Stimulated activated CD4-positive, alpha-beta T cell treated with anti-CD3 and anti-CD28 coated beads, Interleukin-15, amount 100 ng/mL, for 1 hour (primary cell): ENCODE measurements around the gene EIF3M.
A peak's percentile ranks its signal among the peaks of the same experiment; 100 is the strongest.

Source experiments
- DNase-seq, 2 donors: peaks; one replicate each; pipeline ENCODE4 v3.0.0-alpha.2; 2020; ENCODE audit warnings: low read depth in 1 of 2, low spot score in 1 of 2

The EIF3M gene

DNA sequence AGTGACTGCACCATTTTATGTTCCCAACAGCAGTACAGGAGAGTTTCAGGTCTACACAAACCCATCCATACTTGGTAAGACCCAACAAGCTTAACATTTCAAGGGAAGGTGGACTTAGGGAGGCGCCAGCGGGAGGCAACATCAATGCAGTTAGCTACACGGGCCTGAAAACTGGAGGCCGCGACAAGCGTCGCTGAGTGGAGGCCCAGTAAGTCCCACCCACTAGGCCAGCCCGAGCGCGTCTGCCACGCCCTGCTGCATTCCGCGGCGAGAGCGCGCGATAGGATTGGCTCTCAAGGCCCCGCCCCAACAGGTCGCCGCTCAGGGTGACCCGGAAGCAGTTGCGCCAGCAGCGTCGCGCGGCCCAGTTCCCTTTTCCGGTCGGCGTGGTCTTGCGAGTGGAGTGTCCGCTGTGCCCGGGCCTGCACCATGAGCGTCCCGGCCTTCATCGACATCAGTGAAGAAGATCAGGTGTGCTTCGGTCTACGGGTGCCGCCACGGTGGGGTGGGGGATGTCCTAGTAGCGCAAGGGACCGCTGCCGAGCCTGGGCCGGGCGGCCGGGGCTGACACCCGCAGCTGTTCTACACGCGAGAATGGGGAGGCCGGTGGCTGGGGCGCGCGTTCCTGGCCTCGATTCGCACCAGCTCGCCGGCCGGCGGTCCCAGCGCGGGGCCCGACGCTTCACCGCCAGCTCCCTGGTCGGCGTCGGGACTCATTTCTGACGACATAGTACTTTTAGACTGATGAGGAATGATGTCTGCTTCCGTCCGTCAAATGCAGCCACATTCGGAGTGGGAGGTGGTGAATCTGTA lies at the start of gene EIF3M:
TSS of gene EIF3M (plus strand) at position 373 of the 813 bp plus-strand sequence. CDS start at position 430, 57 bp downstream.
- DNase-seq, result peak; percentile 89 to 93

DNA sequence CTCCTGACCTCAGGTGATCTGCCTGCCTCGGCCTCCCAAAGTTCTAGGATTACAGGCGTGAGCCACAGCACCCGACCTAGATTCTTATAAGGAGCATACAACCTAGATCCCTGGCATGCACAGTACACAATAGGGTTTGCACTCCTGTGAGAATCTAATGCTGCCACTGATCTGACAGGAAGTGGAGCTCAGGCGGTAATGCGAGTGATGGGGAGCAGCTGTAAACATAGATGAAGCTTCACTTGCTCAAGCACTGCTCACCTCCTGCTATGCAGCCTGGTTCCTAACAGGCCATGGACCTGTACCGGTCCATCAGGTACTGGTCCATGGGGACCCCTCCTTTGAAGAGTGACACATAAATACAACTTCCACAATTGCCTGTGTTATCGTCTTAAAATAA lies 44.8 kb upstream of the EIF3M start:
- no peak for DNase-seq

DNA sequence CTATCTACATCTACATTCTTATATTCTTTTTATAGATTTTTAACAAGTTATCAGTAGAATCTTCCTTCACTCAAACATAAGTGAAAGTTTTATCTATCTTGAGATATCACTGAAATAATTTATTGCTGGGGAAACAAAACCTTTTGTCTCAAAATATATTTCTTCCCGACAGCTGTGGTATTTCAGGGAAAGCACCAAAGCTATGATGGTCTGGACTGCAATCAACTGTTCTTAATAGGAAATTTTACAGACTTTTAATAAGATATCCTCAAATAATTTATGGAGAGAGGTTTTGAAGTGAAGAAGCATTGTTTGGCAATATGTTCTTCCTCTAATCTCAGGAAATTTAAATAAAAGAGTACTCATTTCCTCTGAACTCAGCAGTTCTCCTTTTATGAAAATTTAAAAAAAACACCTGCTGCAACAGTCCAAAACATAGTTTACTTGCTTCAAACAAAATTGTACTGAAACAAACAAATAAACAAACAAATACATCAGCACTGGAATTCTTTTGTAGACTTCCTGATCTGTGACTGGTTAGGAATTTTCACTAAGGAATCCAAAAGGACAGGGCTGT lies 33.9 kb upstream of the EIF3M start:
- DNase-seq, result no peak

DNA sequence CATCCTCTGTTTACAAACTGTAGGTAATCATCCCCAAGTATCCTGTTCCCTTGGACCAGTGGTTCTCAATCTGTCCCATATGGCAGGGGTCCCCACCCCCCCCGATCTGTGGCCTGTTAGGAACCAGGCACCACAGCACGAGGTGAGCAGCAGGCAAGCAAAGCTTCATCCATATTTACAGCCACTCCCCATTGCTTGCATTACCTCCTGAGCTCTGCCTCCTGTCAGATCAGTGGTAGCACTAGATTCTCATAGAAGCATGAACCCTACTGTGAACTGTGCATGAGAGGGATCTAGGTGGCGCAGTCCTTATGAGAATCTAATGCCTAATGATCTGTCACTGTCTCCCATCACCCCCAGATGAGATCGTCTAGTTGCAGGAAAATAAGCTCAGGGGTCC lies 33.4 kb upstream of the EIF3M start:
- DNase-seq, result no peak

DNA sequence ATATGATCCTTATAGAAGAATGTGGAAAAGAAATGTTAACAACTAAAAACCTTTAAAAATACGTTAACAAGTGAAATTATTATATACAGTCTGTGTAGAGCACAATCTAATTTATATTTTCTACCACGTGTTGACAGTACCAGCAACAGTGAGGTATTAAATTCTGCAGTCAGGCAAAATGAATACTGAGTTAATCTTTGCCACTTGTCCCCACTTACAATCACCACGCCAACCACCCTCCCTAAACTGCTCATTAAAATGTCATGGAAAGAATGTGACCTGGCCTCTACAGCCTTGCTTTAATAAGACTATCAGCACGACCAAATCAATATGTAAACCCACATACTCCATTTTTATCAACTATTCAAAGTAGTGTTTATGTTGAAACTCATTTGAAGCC lies 28.5 kb upstream of the EIF3M start:
- DNase-seq, result no peak

DNA sequence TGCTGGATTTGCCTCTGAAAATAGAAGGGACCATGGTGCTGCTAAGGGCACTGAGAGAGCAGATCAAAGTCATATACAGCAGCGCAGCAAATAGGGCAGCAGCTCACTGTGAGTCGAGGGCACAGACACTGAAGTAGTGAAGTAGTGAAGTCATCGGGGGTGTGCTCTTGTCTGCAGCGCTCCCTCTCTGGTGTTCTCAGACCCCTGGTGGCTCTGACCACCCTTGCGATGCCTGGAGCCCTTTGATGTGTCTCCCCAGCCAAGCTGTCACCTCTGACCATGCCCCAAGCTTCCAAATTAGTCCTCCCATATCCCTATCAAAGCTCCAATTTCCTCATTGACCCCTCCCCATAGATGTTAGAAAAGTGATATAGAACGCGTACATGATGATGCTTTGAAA lies 27.7 kb upstream of the EIF3M start:
- DNase-seq, result no peak

DNA sequence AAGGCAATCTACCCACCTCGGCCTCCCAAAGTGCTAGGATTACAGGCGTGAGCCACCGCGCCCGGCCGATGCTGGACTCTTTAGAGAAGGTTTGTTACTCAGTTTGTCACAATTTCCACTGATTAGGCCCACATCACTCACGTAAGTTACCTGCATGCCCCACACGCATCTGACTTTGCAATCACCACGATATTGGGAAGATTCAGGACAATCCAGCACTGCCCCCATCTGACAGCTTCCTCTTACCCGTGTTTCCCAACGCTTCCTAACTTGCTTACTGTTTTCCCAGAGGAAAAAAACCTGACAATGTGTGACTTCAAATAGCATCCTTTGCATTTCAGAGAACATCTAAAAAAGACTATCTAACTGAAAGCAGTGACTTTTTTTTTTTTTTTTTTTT lies 21.8 kb upstream of the EIF3M start:
- no peak for DNase-seq

DNA sequence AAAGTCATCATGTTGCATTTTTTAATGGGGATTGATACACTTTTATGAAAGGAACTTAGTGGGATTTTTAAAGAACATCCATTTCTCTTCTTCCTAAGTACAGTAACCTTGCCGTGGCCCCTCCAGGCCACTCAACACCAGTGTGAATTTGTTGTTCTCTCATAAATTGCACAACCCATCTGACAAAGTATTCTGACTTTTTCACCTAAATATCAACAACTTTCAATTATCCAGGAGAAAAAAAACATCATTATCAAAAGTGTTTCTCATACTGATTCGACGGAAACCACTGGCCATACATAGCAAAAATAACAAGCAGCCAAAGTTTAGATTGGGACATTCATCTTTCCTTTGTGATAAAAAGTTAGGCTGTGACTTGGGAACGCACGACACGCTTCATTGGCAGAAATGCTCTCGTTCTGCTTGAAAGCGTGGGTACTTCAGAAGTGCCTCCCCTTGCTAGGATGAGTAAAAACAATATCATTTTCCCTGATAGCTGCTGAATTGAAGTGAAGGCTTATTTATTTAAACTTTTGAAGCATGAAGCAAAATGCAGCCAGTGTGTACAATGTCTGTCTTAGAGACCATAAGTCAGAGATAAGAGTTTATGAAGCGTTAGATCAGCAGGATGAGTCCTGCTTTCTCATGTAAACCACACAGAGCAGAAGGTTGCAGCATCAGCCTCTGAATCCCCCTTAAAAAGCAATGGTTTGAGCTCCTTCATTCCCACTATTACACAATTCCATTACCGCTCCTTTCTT lies 20.6 kb upstream of the EIF3M start:
- no peak for DNase-seq

DNA sequence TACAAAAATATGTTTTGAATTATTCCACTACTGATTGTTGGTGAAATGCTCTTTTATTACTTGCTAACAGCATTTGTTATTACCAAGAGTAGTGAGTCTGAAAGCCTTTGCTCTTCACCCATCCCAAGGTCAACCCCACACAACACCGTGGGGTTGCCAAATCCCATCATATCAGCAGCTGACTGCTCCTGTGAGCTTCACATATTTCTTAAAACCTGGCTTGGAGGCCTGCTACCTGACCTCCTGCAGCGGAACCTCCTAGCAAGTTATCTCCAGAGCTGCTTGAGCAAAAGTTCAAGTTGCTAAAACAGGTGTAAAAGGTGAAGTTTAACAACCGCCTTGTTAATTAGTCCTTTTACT lies 20.1 kb upstream of the EIF3M start:
- DNase-seq, result no peak

DNA sequence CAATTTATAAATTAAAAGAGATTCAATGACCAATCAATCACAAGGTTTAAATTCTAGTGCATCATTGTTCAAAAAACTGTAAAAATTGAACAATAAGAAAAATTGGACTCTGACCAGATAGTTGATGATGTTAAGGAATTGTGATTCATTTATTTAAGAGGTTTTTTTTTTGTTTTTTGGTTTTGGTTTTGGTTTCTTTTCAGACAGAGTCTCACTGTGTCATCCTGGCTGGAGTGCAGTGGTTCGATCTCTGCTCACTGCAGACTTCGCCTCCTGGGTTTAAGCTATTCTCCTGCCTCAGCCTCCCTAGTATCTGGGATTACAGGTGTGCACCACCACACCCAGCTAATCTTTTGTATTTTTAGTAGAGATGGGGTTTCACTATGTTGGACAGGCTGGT lies 17.1 kb upstream of the EIF3M start:
- no peak for DNase-seq

DNA sequence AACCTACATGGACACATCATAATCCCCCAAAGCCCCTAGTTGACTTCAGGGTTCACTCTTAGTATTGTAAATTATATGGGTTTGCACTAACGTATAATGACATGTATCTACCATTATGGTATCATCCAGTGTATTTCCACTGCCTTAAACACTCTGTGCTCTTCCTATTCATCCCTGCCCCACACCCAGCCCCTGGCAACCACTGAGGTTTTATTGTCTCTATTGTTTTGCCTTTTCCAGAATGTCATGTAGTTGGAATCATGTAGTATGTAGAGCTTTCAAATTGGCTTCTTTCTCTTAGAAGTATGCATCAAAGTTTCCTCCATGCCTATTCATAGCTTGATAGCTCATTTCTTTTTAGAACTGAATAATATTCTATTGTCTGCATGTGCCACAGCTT lies 16.5 kb upstream of the EIF3M start:
- DNase-seq, result no peak

DNA sequence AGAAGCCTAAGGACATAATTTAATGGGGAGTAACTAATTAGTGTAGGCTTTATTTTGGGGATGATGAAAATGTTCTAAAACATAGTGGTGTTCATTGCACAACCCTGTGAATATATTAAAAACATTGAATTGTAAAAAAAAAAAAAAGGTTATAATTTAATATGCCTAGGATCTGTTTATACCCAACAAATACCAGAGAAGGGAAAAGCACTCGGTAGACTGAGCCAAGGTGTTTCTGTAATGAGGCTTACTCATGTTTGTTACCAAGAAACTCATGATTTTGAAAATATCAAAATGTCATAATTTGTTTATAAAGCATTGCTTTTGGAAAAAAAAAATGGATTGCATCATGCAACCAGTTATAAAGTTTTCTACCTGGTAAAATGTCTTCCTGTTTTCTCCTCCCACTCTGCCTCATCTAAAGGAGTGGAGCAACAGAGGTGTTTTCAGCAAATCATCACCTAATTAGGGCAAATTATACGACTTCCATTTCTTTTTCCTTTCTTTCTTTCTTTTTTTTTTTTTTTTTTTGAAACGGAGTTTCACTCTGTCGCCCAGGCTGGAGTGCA lies 14.2 kb upstream of the EIF3M start:
- DNase-seq, result no peak

DNA sequence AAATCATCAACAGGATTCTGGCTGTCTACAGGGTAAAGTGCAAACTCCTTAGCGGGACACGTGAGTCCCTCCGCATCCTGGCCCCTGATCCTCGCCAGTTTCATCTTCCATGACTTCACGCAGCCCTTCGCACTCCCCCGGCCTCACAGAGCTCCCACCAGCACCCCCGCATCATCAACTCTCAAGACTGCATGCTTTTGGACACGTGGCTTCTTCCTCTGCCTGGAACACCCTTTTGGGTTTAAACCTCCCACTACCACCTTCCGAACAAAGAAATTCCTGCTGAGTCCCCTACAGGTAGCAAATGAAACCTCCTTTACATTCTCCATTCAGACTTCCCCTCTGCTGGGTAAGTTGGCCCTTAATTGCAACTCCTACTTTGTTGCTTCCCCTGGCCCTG lies 12.6 kb upstream of the EIF3M start:
- no peak for DNase-seq

DNA sequence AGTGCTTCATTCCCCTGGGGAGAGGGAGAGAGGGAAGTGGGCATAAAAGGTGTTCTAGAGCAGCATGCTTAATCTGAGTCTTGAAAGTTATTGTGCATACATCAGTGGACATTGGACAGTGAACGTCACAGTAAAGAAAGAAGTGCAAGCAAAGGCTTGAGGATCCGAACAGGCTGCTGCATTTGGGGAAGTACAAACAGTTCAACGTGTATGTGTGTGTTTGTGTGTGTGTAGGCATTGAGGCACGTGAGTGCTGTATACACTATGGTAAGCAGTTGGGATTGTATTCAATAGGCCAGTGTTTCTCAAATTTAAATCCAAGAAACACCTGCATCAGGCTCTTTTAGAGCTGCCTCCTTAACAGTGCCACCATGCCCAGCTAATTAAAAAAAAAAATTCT lies 10.4 kb upstream of the EIF3M start:
- DNase-seq, result no peak

DNA sequence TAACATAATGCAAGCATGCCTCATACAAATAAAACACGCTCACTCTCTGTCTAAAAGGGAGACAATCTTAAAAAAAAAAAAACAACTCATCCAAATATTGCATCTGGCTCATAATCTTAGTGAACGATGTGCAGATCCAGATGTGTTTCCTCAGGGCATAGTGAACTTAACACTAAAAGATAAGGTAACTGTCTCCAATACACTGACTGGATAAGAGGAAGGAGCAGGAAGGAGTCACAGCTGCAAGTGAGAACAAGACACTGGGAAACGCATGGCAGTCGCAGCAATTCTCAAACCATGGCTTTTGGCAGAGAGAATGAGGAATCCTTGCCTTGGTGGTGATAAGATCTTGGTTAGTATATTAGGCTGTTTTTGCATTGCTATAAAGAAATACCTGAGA lies 9.2 kb upstream of the EIF3M start:
- no peak for DNase-seq

DNA sequence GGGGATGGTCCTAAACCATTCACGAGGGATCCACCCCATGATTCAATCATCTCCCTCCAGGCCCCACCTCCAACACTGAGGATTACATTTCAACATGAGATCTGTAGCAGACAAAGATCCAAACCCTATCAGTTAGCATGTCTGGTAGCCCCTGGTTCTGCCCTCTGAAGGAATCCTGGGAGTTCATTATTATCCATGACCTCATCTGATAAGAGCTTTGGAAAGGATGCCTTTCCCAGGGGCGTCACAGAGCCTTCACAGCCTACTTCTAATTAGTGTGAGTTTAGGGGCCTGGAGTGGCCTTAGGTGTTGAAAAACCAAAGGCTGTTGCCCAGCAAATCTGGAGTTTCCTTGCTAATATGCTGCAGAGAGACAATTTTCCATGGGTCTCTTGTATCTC lies 8.6 kb upstream of the EIF3M start:
- no peak for DNase-seq

DNA sequence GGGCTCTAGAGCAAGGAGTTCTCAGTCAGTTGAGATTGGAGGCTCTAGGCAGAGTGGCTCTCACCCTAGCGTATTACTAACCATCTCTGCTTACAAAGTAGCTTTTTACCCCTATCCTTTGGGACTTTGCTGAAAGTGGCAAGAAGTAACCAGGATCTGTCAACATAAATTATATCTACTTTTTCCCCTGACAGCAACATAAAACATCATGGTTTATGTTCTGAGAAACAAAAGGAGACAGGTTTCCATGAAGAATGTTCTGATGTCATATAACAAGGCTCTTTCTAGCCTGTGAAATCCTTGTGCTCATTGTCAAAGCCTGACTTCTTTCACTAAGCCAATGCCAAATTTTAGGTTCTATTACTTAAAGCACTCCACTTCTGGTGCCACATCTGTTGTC lies 7.2 kb upstream of the EIF3M start:
- no peak for DNase-seq

DNA sequence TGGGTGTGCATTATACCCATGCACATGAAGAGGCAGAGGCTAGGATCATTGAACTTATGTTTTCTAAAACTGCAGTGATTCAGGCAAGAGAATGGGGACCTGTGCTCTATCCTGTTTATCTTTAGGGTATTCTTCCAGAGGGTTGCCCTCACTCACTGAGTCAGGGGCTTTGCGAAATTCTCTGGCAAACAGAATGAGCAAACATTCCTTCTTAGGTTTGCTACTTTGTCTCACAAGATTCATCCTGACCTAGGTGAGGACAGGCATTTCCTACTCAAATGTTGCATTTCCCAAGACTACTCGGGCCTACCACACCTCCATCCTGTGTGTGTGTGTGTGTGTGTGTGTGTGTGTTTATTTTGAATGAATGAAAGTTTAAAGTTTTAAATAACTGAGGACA lies 2.7 kb upstream of the EIF3M start:
- DNase-seq, result no peak

DNA sequence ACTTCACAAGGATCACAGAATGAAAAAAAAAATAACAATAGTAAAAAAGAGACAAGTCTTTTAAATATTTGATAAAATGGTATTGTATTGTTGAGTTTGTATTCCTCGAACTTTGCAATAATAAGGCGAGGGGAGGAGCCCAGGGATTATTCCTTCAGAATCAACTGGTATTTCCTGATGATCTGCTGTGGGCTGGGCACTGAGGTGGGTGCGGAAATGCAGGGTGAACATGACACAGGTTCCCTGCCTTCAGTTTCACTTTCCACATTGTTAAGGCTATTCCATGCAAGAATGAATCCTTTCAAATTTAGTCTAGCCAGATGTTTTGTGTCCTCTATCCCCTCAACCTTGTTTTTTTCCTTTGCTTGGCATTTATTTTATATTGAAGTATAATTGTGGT lies 2.1 kb upstream of the EIF3M start:
- DNase-seq, result no peak

DNA sequence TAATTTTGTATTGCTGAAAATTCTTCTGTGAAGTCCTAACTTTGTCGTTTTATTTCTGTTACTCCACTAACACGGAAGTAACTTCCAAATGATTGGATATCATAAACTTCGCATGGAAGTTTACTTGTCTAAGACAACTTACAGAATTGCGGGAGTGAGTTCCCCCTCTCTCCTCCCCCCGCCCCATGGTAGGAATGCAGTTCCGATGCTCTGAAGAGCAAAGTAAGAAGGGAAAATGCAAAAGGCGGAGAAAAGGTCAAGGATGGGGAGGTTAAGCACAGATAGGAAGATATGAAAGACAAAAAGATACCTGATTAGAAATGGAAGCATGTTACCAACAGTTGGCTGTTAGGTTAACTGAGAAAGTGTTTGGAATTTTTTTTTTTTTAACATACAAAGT lies 1.3 kb downstream of the EIF3M start:
- no peak for DNase-seq

DNA sequence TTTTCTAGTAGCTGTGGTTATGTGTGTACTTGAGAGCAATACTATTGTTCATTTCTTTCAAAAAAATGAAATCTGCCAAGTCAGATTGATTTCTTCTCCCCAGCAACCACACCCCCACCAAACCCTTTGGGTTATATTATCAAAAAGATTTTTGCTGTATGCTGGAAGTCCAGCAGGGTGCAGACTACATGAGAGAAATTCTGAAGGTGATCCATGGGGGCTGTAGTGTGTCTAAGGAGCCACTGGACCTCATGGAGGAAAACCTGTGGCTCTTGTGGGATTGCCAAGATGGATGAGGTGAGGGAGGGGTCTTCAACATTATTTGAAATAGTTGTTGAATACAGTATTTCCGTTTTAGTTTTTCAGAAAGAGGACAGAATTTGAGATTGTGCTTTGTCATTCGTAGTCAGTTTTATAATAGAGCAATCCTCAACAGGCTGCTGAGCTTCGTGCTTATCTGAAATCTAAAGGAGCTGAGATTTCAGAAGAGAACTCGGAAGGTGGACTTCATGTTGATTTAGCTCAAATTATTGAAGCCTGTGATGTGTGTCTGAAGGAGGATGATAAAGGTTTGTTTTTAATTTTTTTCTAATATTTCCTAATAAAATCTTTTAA lies 3.1 kb downstream of the EIF3M start:
- no peak for DNase-seq

DNA sequence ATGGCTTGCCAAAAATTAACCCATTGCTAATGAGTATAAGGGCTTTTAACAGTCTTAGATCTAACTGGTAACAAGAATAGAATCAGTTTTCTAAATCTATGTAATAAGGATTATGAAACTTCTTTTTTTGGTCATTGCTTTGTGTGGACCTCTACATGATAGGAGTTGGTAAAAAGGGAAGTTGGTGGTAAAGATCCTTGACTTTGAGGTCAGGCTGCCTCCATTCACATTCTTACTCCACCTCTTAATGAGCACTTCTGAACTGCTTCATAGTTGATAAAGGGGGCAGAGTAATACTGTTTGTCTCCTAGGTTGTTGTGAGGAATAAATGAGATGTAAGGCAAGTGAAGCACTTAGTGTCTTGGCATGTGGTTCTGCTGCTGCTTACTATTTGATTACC lies 10.6 kb downstream of the EIF3M start:
- DNase-seq, result no peak
